HEK293 (cell line): Measurements from ENCODE around the gene PARD3B.

Source experiments
- CTCF ChIA-PET: fragments of 350-600 bp; formaldehyde crosslinking; extraction: SDS; loops from one replicate; lab custom pipeline; 2021; ENCODE audit warnings: antibody characterized with exemption; lab: Yijun Ruan, JAX
- POLR2A ChIA-PET: fragments of 300-600 bp; formaldehyde crosslinking; extraction: SDS; loops from one replicate; lab custom pipeline; 2020; ENCODE audit warnings: antibody characterized with exemption, inconsistent platforms; lab: Yijun Ruan, JAX
- H3K27ac ChIP-seq: fragments of 200-500 bp; sonication (Bioruptor generic); 2 replicates; pipeline ENCODE4 v1.5.1; 2014; ENCODE audit warnings: low read depth, low read length, control low read depth, inconsistent platforms; ENCODE audit errors: extremely low read depth
- H3K36me3 ChIP-seq, 2 experiments: fragments of 200-500 bp in 1 of 2; sonication (Bioruptor generic) in 1 of 2; 1 replicate in 1 of 2; 2 replicates in 1 of 2; pipeline ENCODE4 v1.5.1; 2014 to 2017; ENCODE audit warnings: inconsistent platforms in 2 of 2, low read length in 2 of 2; ENCODE audit not compliant: control insufficient read depth in 2 of 2, insufficient read depth in 1 of 2
- H3K4me1 ChIP-seq: fragments of 200-500 bp; sonication (Bioruptor generic); 2 replicates; pipeline ENCODE4 v1.5.1; 2014; ENCODE audit warnings: mild to moderate bottlenecking, low read length, inconsistent platforms; ENCODE audit not compliant: control insufficient read depth, insufficient read depth
- H3K4me3 ChIP-seq: 2 replicates; pipeline ENCODE4 v1.5.1; 2011; ENCODE audit warnings: low read depth, mild to moderate bottlenecking, control low read depth, low read length, moderate library complexity
- H3K9me3 ChIP-seq: fragments of 200-500 bp; sonication (Bioruptor generic); 2 replicates; pipeline ENCODE4 v1.5.1; 2014; ENCODE audit warnings: low read depth, low read length, inconsistent platforms; ENCODE audit not compliant: control insufficient read depth, insufficient read depth
- ATF2 ChIP-seq: fragments of 450-650 bp; formaldehyde crosslinking; IDR thresholded peaks from 2 replicates; pipeline ENCODE4 v1.5.1; 2016; ENCODE audit warnings: missing biosample characterization, missing genetic modification characterization, low read depth
- GLI2 ChIP-seq: fragments of 450-650 bp; formaldehyde crosslinking; IDR thresholded peaks from 2 replicates; pipeline ENCODE4; 2017; ENCODE audit warnings: missing biosample characterization, missing genetic modification characterization, low read depth, borderline replicate concordance
- GLI4 ChIP-seq: fragments of 450-650 bp; formaldehyde crosslinking; IDR thresholded peaks from 2 replicates; pipeline ENCODE4 v1.5.1; 2016; ENCODE audit warnings: missing biosample characterization, missing genetic modification characterization
- KLF7 ChIP-seq: fragments of 450-650 bp; formaldehyde crosslinking; IDR thresholded peaks from 2 replicates; pipeline ENCODE4 v1.5.1; 2016; ENCODE audit warnings: missing biosample characterization, missing genetic modification characterization, borderline replicate concordance
- MEIS1 ChIP-seq: sonication (generic); formaldehyde crosslinking; IDR thresholded peaks from 2 replicates; pipeline ENCODE4 v1.8.1; 2022; ENCODE audit warnings: missing genetic modification reagents, mild to moderate bottlenecking, borderline replicate concordance
- PATZ1 ChIP-seq: fragments of 450-650 bp; formaldehyde crosslinking; IDR thresholded peaks from 2 replicates; pipeline ENCODE4 v1.5.1; 2016; ENCODE audit warnings: missing biosample characterization, missing genetic modification characterization
- PRDM4 ChIP-seq: fragments of 450-650 bp; formaldehyde crosslinking; IDR thresholded peaks from 2 replicates; pipeline ENCODE4 v1.5.1; 2017; ENCODE audit warnings: missing biosample characterization, missing genetic modification characterization
- RBAK ChIP-seq: fragments of 450-650 bp; formaldehyde crosslinking; IDR thresholded peaks from 2 replicates; pipeline ENCODE4 v1.5.1; 2016; ENCODE audit warnings: missing biosample characterization, missing genetic modification characterization
- ZBTB20 ChIP-seq: fragments of 450-650 bp; formaldehyde crosslinking; IDR thresholded peaks from 2 replicates; pipeline ENCODE4 v1.5.1; 2016; ENCODE audit warnings: missing biosample characterization, missing genetic modification characterization
- ZBTB49 ChIP-seq: fragments of 450-650 bp; formaldehyde crosslinking; IDR thresholded peaks from 2 replicates; pipeline ENCODE4 v1.5.1; 2016; ENCODE audit warnings: missing biosample characterization, missing genetic modification characterization, low read depth
- ZBTB6 ChIP-seq: fragments of 450-650 bp; formaldehyde crosslinking; IDR thresholded peaks from 2 replicates; pipeline ENCODE4 v1.5.1; 2017; ENCODE audit warnings: missing biosample characterization, missing genetic modification characterization
- ZNF121 ChIP-seq: fragments of 450-650 bp; formaldehyde crosslinking; IDR thresholded peaks from 2 replicates; pipeline ENCODE4 v1.5.1; 2016; ENCODE audit warnings: missing biosample characterization, missing genetic modification characterization
- ZNF146 ChIP-seq: fragments of 450-650 bp; formaldehyde crosslinking; IDR thresholded peaks from 2 replicates; pipeline ENCODE4 v1.5.1; 2016; ENCODE audit warnings: missing biosample characterization, missing genetic modification characterization
- ZNF202 ChIP-seq: fragments of 450-650 bp; formaldehyde crosslinking; IDR thresholded peaks from 2 replicates; pipeline ENCODE4 v1.5.1; 2016; ENCODE audit warnings: missing biosample characterization, missing genetic modification characterization, borderline replicate concordance
- ZNF248 ChIP-seq: fragments of 450-650 bp; formaldehyde crosslinking; IDR thresholded peaks from 2 replicates; pipeline ENCODE4 v1.5.1; 2017; ENCODE audit warnings: missing biosample characterization, missing genetic modification characterization
- ZNF426 ChIP-seq: fragments of 450-650 bp; formaldehyde crosslinking; IDR thresholded peaks from 2 replicates; pipeline ENCODE4 v1.5.1; 2017; ENCODE audit warnings: missing biosample characterization, missing genetic modification characterization, mild to moderate bottlenecking, inconsistent platforms, moderate library complexity
- ZNF529 ChIP-seq: fragments of 450-650 bp; formaldehyde crosslinking; IDR thresholded peaks from 2 replicates; pipeline ENCODE4 v1.5.1; 2017; ENCODE audit warnings: missing genetic modification characterization, missing biosample characterization; ENCODE audit not compliant: insufficient replicate concordance
- ZNF544 ChIP-seq: fragments of 450-650 bp; formaldehyde crosslinking; IDR thresholded peaks from 2 replicates; pipeline ENCODE4 v1.5.0; 2017; ENCODE audit warnings: missing biosample characterization, missing genetic modification characterization
- ZNF626 ChIP-seq: fragments of 450-650 bp; sonication (Bioruptor Pico); formaldehyde crosslinking; IDR thresholded peaks from 2 replicates; pipeline ENCODE4 v1.5.1; 2018; ENCODE audit warnings: missing biosample characterization, missing genetic modification characterization, inconsistent platforms
- ZNF654 ChIP-seq: fragments of 450-650 bp; formaldehyde crosslinking; IDR thresholded peaks from 2 replicates; pipeline ENCODE4 v1.5.1; 2016; ENCODE audit warnings: low read depth, missing biosample characterization, missing genetic modification characterization
- ZNF664 ChIP-seq: fragments of 450-650 bp; formaldehyde crosslinking; IDR thresholded peaks from 2 replicates; pipeline ENCODE4 v1.5.1; 2016; ENCODE audit warnings: missing biosample characterization, missing genetic modification characterization
- ZNF768 ChIP-seq: fragments of 450-650 bp; formaldehyde crosslinking; IDR thresholded peaks from 2 replicates; pipeline ENCODE4 v1.5.1; 2018; ENCODE audit warnings: missing biosample characterization, mild to moderate bottlenecking, missing genetic modification characterization
- ZSCAN23 ChIP-seq: fragments of 450-650 bp; formaldehyde crosslinking; IDR thresholded peaks from 2 replicates; pipeline ENCODE4 v1.5.1; 2016; ENCODE audit warnings: missing biosample characterization, missing genetic modification characterization

PARD3B gene

GRCh38 chr2:205387350-205388055 lies 842.2 kb downstream of the PARD3B start:
- CTCF ChIA-PET, result no interaction called here
- no peaks in the 10 kb centered on the region for H3K4me1 ChIP-seq
- H3K9me3 ChIP-seq, result no peaks in the 10 kb centered on the region
- POLR2A ChIA-PET, result no interaction called here
- no peak for TF ChIP-seq ZBTB49 (tag by site-specific recombination)
- TF ChIP-seq ZBTB6, result no peak
- TF ChIP-seq ZSCAN23, result no peak
- no peak for TF ChIP-seq ZNF426 (tag by site-specific recombination)
- no peak for TF ChIP-seq ZNF529
- TF ChIP-seq ATF2 (tag by site-specific recombination), result no peak
- TF ChIP-seq ZBTB20, result no peak
- no peak for TF ChIP-seq ZNF248 (tag by site-specific recombination)
- TF ChIP-seq GLI4 (tag by site-specific recombination), result no peak
- no peak for TF ChIP-seq PATZ1 (tag by site-specific recombination)
- no peak for TF ChIP-seq MEIS1 (CRISPR knock-in tag)
- no peak for TF ChIP-seq KLF7 (tag by site-specific recombination)
- H3K36me3 ChIP-seq, result no peaks in the 10 kb centered on the region
- no peak overlapping the region for H3K4me3 ChIP-seq
- no peak overlapping the region for H3K27ac ChIP-seq

GRCh38 chr2:205390866-205391265 lies 845.6 kb downstream of the PARD3B start:
- Histone ChIP-seq H3K4me3 (no peak overlapping the region), H3K36me3 (no peaks in the 10 kb centered on the region), H3K27ac (no peak overlapping the region), H3K4me1 (no peaks in the 10 kb centered on the region), H3K9me3 (no peaks in the 10 kb centered on the region)
- CTCF ChIA-PET, result interaction anchor here (1.0 kb wide), 1 partner anchor 285 kb away, joined by 3 read pairs; no protein-coding TSS in a partner anchor
- POLR2A ChIA-PET, result no interaction called here
- no peak for TF ChIP-seq GLI2
- no peak for TF ChIP-seq ZNF664
- TF ChIP-seq ZNF121 (tag by site-specific recombination), result no peak
- TF ChIP-seq ZNF626 (tag by site-specific recombination), result no peak
- TF ChIP-seq ZNF654 (tag by site-specific recombination), result no peak
- no peak for TF ChIP-seq ZNF146 (tag by site-specific recombination)
- TF ChIP-seq ZNF768 (tag by site-specific recombination), result no peak
- no peak for TF ChIP-seq ATF2 (tag by site-specific recombination)
- no peak for TF ChIP-seq ZNF544 (tag by site-specific recombination)
- TF ChIP-seq PRDM4 (tag by site-specific recombination), result no peak
- TF ChIP-seq RBAK (tag by site-specific recombination), result no peak
- TF ChIP-seq ZNF202 (tag by site-specific recombination), result no peak
